ENCODE measurements around the gene FAM221B.
A peak's percentile ranks its signal among the peaks of the same experiment; 100 is the strongest.

Gene FAM221B

GRCh38 chr9:35814841-35815543, 13.5 kb downstream of the FAM221B start, which contains the start of gene HINT2:
Gene HINT2 (minus strand): TSS chr9:35815042. CDS start chr9:35814979, 63 bp downstream.
- peak; percentile 98 for DNase-seq

GRCh38 chr9:35814106-35814840, 14.3 kb downstream of the FAM221B start:
- peak; percentile 39 for DNase-seq

- DNase-seq = no peak
Measured at GRCh38 chr9:35813434-35814105, 15.0 kb downstream of the FAM221B start.

GRCh38 chr9:35812025-35812602, 16.4 kb downstream of the FAM221B start, which contains the start of gene SPAG8:
Gene SPAG8 (minus strand): TSS chr9:35812262. CDS start chr9:35812147, 115 bp downstream.
- DNase-seq = peak; percentile 99

- DNase-seq = no peak
Measured at GRCh38 chr9:35811381-35812024, 17.0 kb downstream of the FAM221B start.

GRCh38 chr9:35810122-35810521, 18.4 kb downstream of the FAM221B start:
- DNase-seq = no peak

GRCh38 chr9:35808433-35808832, 20.1 kb downstream of the FAM221B start:
- DNase-seq = no peak

GRCh38 chr9:35806101-35806500, 22.4 kb downstream of the FAM221B start:
- no peak for DNase-seq

- no peak for DNase-seq
Measured at GRCh38 chr9:35801328-35802128, 27.0 kb downstream of the FAM221B start.

- DNase-seq = no peak
Measured at GRCh38 chr9:35800530-35800929, 28.0 kb downstream of the FAM221B start.

- DNase-seq = no peak
Measured at GRCh38 chr9:35798658-35799374, 29.7 kb downstream of the FAM221B start.

GRCh38 chr9:35797311-35798109, 31.0 kb downstream of the FAM221B start:
- DNase-seq = no peak

- DNase-seq = no peak
Measured at GRCh38 chr9:35795695-35796094, 32.8 kb downstream of the FAM221B start.

GRCh38 chr9:35793461-35793860, 35.1 kb downstream of the FAM221B start:
- DNase-seq = no peak

- no peak for DNase-seq
Measured at GRCh38 chr9:35792826-35793225, 35.7 kb downstream of the FAM221B start.

- DNase-seq = no peak
Measured at GRCh38 chr9:35792024-35792813, 36.3 kb downstream of the FAM221B start.

GRCh38 chr9:35791297-35791921, 37.1 kb downstream of the FAM221B start, which contains the start of gene NPR2:
Gene NPR2 (plus strand): TSS chr9:35791591. CDS start chr9:35792409, 818 bp downstream.
- no peak for DNase-seq

GRCh38 chr9:35790385-35791296, 37.9 kb downstream of the FAM221B start:
- DNase-seq = peak; percentile 77
